ENCODE measurements around the gene CAD.

The CAD gene

GRCh38 chr2:27280826-27281225 is 63.7 kb downstream of the CAD start:
- DNase-seq (ENCODE audit: low read depth, low spot score): no peak

- no peak for DNase-seq (ENCODE audit: low read depth, low spot score)
These were observed 64.3 kb downstream of the CAD start for GRCh38 chr2:27281442-27281841.

GRCh38 chr2:27281855-27282559 is 64.8 kb downstream of the CAD start, which contains the start of gene TRIM54:
TRIM54 (plus strand) TSS chr2:27282429; CDS start chr2:27282732, 303 bp downstream.
- DNase-seq (ENCODE audit: low read depth, low spot score): no peak

GRCh38 chr2:27282892-27283291 is 65.7 kb downstream of the CAD start:
- peak; percentile 58 for DNase-seq (ENCODE audit: low read depth, low spot score)

- DNase-seq (ENCODE audit: low read depth, low spot score): no peak
These were observed 67.8 kb downstream of the CAD start for GRCh38 chr2:27284996-27285395.

- DNase-seq (ENCODE audit: low read depth, low spot score): no peak
These were observed 68.3 kb downstream of the CAD start for GRCh38 chr2:27285481-27285880.

- DNase-seq (ENCODE audit: low read depth, low spot score): no peak
These were observed 71.4 kb downstream of the CAD start for GRCh38 chr2:27288610-27289009.

- DNase-seq (ENCODE audit: low read depth, low spot score): no peak
These were observed 73.4 kb downstream of the CAD start for GRCh38 chr2:27290549-27290948.

- peak; percentile 60 for DNase-seq (ENCODE audit: low read depth, low spot score)
These were observed 74.7 kb downstream of the CAD start for GRCh38 chr2:27291865-27292264.

Data from ELF-1 (cell line).